H1 (cell line): ENCODE measurements around the gene MXD1. TPM values are rescaled to one million over a fixed set of nuclear protein-coding genes. Genes with fewer than 3 reads are reported as not detected.

ENCODE experiments used
- CTCF ChIA-PET: fragments of 300-600 bp; sonication (Branson Sonifier 250); formaldehyde crosslinking; loops from one replicate; lab custom pipeline; 2021; ENCODE audit not compliant: partially characterized antibody; lab: Charles Lee
- POLR2A ChIA-PET: fragments of 300-600 bp; sonication (Branson Sonifier 250); formaldehyde crosslinking; loops from one replicate; lab custom pipeline; 2021; ENCODE audit warnings: inconsistent platforms; ENCODE audit not compliant: partially characterized antibody; lab: Charles Lee
- DNase-seq, 2 experiments: peaks; one replicate each; pipeline versions ENCODE4 v3.0.0 to v3.0.0-alpha.2; 2010 to 2022; ENCODE audit warnings: low spot score in 2 of 2, low read depth in 1 of 2, mixed read lengths in 1 of 2
- FAIRE-seq: peaks from 2 replicates; lab custom pipeline; 2011; peaks lifted over from hg19 to GRCh38; lab: Jason Lieb, UNC
- H2AFZ ChIP-seq: 2 replicates; pipeline ENCODE4 v1.8.1; 2012; ENCODE audit warnings: low read length, inconsistent platforms
- H2AK5ac ChIP-seq: 2 replicates; pipeline ENCODE4 v1.6.1; 2013; ENCODE audit warnings: low read depth, low read length
- H2BK120ac ChIP-seq: replicated peaks from 2 replicates; pipeline ENCODE3; 2013; ENCODE audit warnings: low read depth, low read length, inconsistent platforms
- H2BK12ac ChIP-seq: 2 replicates; pipeline ENCODE4 v1.6.1; 2013; ENCODE audit warnings: low read depth, low read length
- H2BK15ac ChIP-seq: 2 replicates; pipeline ENCODE4 v1.6.1; 2013; ENCODE audit warnings: low read length
- H2BK20ac ChIP-seq: 2 replicates; pipeline ENCODE4 v1.6.1; 2013; ENCODE audit warnings: low read length
- H2BK5ac ChIP-seq: 2 replicates; pipeline ENCODE4 v1.6.1; 2013; ENCODE audit warnings: low read depth, low read length
- H3K14ac ChIP-seq: 2 replicates; pipeline ENCODE4 v1.6.1; 2013; ENCODE audit warnings: inconsistent platforms; ENCODE audit not compliant: insufficient read length
- H3K18ac ChIP-seq: 2 replicates; pipeline ENCODE4 v1.6.1; 2013; ENCODE audit warnings: low read length; ENCODE audit errors: extremely low read depth
- H3K23ac ChIP-seq: 2 replicates; pipeline ENCODE4 v1.6.1; 2013; ENCODE audit warnings: inconsistent platforms; ENCODE audit not compliant: insufficient read length
- H3K23me2 ChIP-seq: 2 replicates; pipeline ENCODE4 v1.6.1; 2013; ENCODE audit warnings: low read depth, low read length
- H3K27ac ChIP-seq: 2 replicates; pipeline ENCODE4 v1.6.1; 2011; ENCODE audit warnings: low read depth, low read length, inconsistent platforms
- H3K27me3 ChIP-seq, 4 experiments: replicated peaks in 1 of 4; 1 replicate in 1 of 4; 2 replicates in 3 of 4; pipeline versions ENCODE4 v1.6.1 to v1.8.1; 2011 to 2013; ENCODE audit warnings: low read length in 3 of 4, mild to moderate bottlenecking in 3 of 4, inconsistent platforms in 2 of 4, mixed read lengths in 2 of 4, moderate library complexity in 1 of 4; ENCODE audit not compliant: control insufficient read depth in 3 of 4, insufficient read depth in 3 of 4; ENCODE audit errors: extremely low read depth in 1 of 4
- H3K36me3 ChIP-seq, 4 experiments: 2 replicates each; pipeline versions ENCODE4 v1.6.1 to v1.8.1; 2011 to 2013; ENCODE audit warnings: mild to moderate bottlenecking in 4 of 4, low read length in 3 of 4, moderate library complexity in 2 of 4, control low read depth in 1 of 4, inconsistent platforms in 1 of 4; ENCODE audit not compliant: insufficient read depth in 4 of 4, control insufficient read depth in 2 of 4
- H3K4ac ChIP-seq: replicated peaks from 2 replicates; pipeline ENCODE3; 2013; ENCODE audit warnings: low read length, low read depth, mixed read lengths, inconsistent platforms; ENCODE audit not compliant: insufficient read length
- H3K4me1 ChIP-seq, 4 experiments: replicated peaks in 1 of 4; 1 replicate in 1 of 4; 2 replicates in 3 of 4; pipeline versions ENCODE4 v1.6.1 to v1.8.1; 2011 to 2013; ENCODE audit warnings: low read length in 3 of 4, inconsistent platforms in 2 of 4, mixed read lengths in 1 of 4; ENCODE audit not compliant: insufficient read depth in 4 of 4, control insufficient read depth in 3 of 4
- H3K4me2 ChIP-seq, 2 experiments: 2 replicates each; pipeline versions ENCODE4 v1.6.1 to v1.8.1; 2011 to 2013; ENCODE audit warnings: low read depth in 2 of 2, low read length in 2 of 2, control low read depth in 1 of 2, inconsistent platforms in 1 of 2, mild to moderate bottlenecking in 1 of 2; ENCODE audit not compliant: insufficient read depth in 1 of 2
- H3K4me3 ChIP-seq, 4 experiments: fragments of 200-600, 300-600 bp in 1 of 4; sonication (generic), shearing (Covaris generic), sonication (Bioruptor Twin) in 1 of 4; 2 replicates each; pipeline versions ENCODE4 v1.5.1 to v1.8.1; 2011 to 2016; ENCODE audit warnings: low read length in 4 of 4, low read depth in 3 of 4, control low read depth in 2 of 4, inconsistent platforms in 2 of 4, mild to moderate bottlenecking in 2 of 4, mixed read lengths in 1 of 4, moderate library complexity in 1 of 4; ENCODE audit not compliant: insufficient read depth in 2 of 4; ENCODE audit errors: extremely low read depth in 1 of 4
- H3K56ac ChIP-seq: replicated peaks from 2 replicates; pipeline ENCODE3; 2013; ENCODE audit warnings: low read depth, mild to moderate bottlenecking, mixed read lengths, low read length, inconsistent platforms; ENCODE audit not compliant: insufficient read length
- H3K79me1 ChIP-seq: 2 replicates; pipeline ENCODE4 v1.6.1; 2013; ENCODE audit warnings: low read depth, low read length, control low read depth
- H3K79me2 ChIP-seq, 2 experiments: 2 replicates each; pipeline versions ENCODE4 v1.6.1 to v1.8.1; 2012 to 2013; ENCODE audit warnings: low read length in 2 of 2, mild to moderate bottlenecking in 2 of 2, inconsistent platforms in 1 of 2; ENCODE audit not compliant: insufficient read depth in 2 of 2, control insufficient read depth in 1 of 2
- H3K9ac ChIP-seq, 4 experiments: replicated peaks in 1 of 4; 1 replicate in 1 of 4; 2 replicates in 3 of 4; pipeline versions ENCODE4 v1.6.1 to v1.8.1; 2011 to 2013; ENCODE audit warnings: low read depth in 3 of 4, low read length in 3 of 4, control low read depth in 2 of 4, mild to moderate bottlenecking in 2 of 4, moderate library complexity in 2 of 4, inconsistent platforms in 1 of 4; ENCODE audit errors: extremely low read depth in 1 of 4
- H3K9me3 ChIP-seq, 2 experiments: 2 replicates each; pipeline versions ENCODE4 v1.6.1 to v1.8.1; 2012 to 2013; ENCODE audit warnings: mild to moderate bottlenecking in 2 of 2, moderate library complexity in 2 of 2, control low read depth in 1 of 2, inconsistent platforms in 1 of 2, low read depth in 1 of 2, low read length in 1 of 2, mixed read lengths in 1 of 2; ENCODE audit not compliant: insufficient read depth in 2 of 2
- H4K20me1 ChIP-seq, 2 experiments: replicated peaks in 1 of 2; 2 replicates each; pipeline versions ENCODE3 to v1.8.1; 2011 to 2013; ENCODE audit warnings: inconsistent platforms in 2 of 2, low read length in 2 of 2, mild to moderate bottlenecking in 1 of 2; ENCODE audit not compliant: insufficient read depth in 2 of 2, control insufficient read depth in 1 of 2
- H4K5ac ChIP-seq: 2 replicates; pipeline ENCODE4 v1.6.1; 2013; ENCODE audit warnings: low read length, low read depth, mixed read lengths, inconsistent platforms; ENCODE audit not compliant: insufficient read length
- H4K8ac ChIP-seq: 2 replicates; pipeline ENCODE4 v1.8.0; 2013; ENCODE audit warnings: mild to moderate bottlenecking, moderate library complexity, low read length, inconsistent platforms; ENCODE audit not compliant: insufficient read depth; ENCODE audit errors: extremely low read depth
- H4K91ac ChIP-seq: replicated peaks from 2 replicates; pipeline ENCODE3; 2013; ENCODE audit warnings: low read length, mixed read lengths, inconsistent platforms; ENCODE audit not compliant: insufficient read length
- BRCA1 ChIP-seq: IDR thresholded peaks from 2 replicates; pipeline ENCODE4 v1.6.1; 2012; ENCODE audit warnings: low read depth, low read length, improper control_type of control experiment
- CBX5 ChIP-seq: fragments of 300-800, 300-1000 bp; sonication (generic); IDR thresholded peaks from 2 replicates; pipeline ENCODE4 v1.7.1; 2016; ENCODE audit warnings: antibody characterized with exemption, low read length, low read depth
- FOSL1 ChIP-seq: IDR thresholded peaks from 2 replicates; pipeline ENCODE4 v1.6.1; 2011; ENCODE audit warnings: mild to moderate bottlenecking, low read depth, low read length, moderate library complexity; ENCODE audit not compliant: insufficient read depth
- HDAC6 ChIP-seq: IDR thresholded peaks from one replicate; pipeline ENCODE4 v1.7.1; 2012; ENCODE audit warnings: low read depth, mild to moderate bottlenecking, inconsistent platforms, low read length, moderate library complexity
- WGBS, 2 experiments: shearing (Covaris generic) in 1 of 2; methylation state at CpG; one replicate each; pipeline versions ENCODE4 v1.1.6 to v1.1.7; 2013 to 2015; ENCODE audit warnings: low lambda C conversion rate in 2 of 2, mixed read lengths in 2 of 2, inconsistent platforms in 1 of 2, low coverage in 1 of 2, missing lambda C conversion rate in 1 of 2; ENCODE audit not compliant: insufficient replicate concordance in 2 of 2, insufficient coverage in 1 of 2, insufficient read length in 1 of 2; ENCODE audit errors: extremely low coverage in 1 of 2, missing lambda C conversion rate in 1 of 2; 5-methylcytosine and 5-hydroxymethylcytosine counted together
- polyA plus RNA-seq, 7 experiments: library from polyadenylated mRNA; depleted of rRNA in 3 of 7; stranded (reverse) in 5 of 7; unstranded in 2 of 7; fragments of >200 nt in 5 of 7; fragments of 200-250 nt in 2 of 7; gene quantifications; 1 replicate in 5 of 7; 2 replicates in 1 of 7; 4 replicates in 1 of 7; pipeline versions ENCODE4 v1.2.1 to v1.2.3, GENCODE V29; 2011 to 2013; ENCODE audit warnings: missing spikeins in 2 of 7, mixed read lengths in 2 of 7
- total RNA-seq: library from RNA; stranded (reverse); fragmentation: NEBNext Ultra II Directional; extraction: Animal tissue kit (Norgen Biotek cat#: 25700); gene quantifications from 2 replicates; pipeline ENCODE4 v1.2.1, GENCODE V29; 2021

Gene MXD1
- total and polyA plus RNA-seq, 2 of the 8 experiments (the other 6 are each of a cell fraction or from before 2014, with no cell fraction given): 1.6 to 2.6 TPM

DNA sequence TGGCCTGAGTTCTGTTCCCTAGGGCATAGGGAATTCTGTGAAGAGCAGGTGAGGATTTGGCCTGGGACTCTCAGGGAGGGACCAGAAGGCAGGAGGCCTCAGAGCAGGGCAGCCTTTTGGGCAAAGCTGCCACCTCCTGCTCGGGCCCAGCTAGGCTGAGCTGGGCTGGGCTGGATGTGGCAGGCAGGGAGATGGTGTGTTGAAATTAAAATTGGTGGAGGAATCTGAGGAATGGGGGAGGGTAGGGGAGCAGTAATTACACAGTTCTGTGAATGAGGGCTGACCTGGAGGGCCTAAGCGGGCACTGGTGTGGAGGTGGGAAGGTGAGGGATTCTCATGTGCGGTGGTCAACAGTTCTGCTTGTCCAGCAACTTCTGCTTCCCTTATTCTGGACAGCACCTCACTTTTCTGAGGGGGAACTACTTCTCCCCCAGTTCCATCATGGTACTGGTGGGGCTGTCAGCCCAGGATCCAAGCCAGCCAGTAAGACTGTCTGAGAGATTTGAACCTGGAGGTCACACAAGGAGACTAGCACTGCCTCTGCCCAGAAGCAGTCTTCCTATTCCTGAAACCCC lies 68.6 kb downstream of the MXD1 start:
- Histone ChIP-seq H4K8ac (no peak overlapping the region; the same call in 1 of the 2 replicates), H3K56ac (no peak overlapping the region), H3K4me1 (no peaks in the 10 kb centered on the region; a peak in 1 of 7 replicates), H4K20me1 (no peaks in the 10 kb centered on the region), H3K23ac (no peak overlapping the region), H4K5ac (no peak overlapping the region), H4K91ac (no peak overlapping the region), H3K18ac (no peak overlapping the region), H3K79me2 (no peaks in the 10 kb centered on the region), H2BK120ac (no peak overlapping the region), H3K9me3 (no peaks in the 10 kb centered on the region), H3K4me2 (no peak overlapping the region), H3K4me3 (no peak overlapping the region), H3K36me3 (no peaks in the 10 kb centered on the region), H3K79me1 (no peaks in the 10 kb centered on the region), H3K23me2 (peaks cover 2% of the 10 kb centered on the region; the same call in 1 of the 2 replicates), H3K4ac (no peak overlapping the region), H2AK5ac (no peak overlapping the region), H3K14ac (no peak overlapping the region), H2BK15ac (no peak overlapping the region), H3K27ac (no peak overlapping the region), H2BK5ac (no peak overlapping the region), H2BK20ac (no peak overlapping the region), H3K27me3 (no peaks in the 10 kb centered on the region; a peak in 1 of 7 replicates), H2BK12ac (no peak overlapping the region), H2AFZ (no peak overlapping the region), H3K9ac (no peak overlapping the region)
- ChIA-PET POLR2A (interaction anchor here (0.7 to 2.1 kb wide), 5 partner anchors 10 to 69 kb away, joined by 3 to 5 read pairs (median 3); partner anchors contain the start of gene MXD1), CTCF (interaction anchor here (0.9 to 2.1 kb wide), 2 partner anchors 8 to 15 kb away, joined by 3 to 4 read pairs; no protein-coding TSS in a partner anchor)
- TF ChIP-seq FOSL1: no peak
- TF ChIP-seq CBX5: no peak
- TF ChIP-seq BRCA1: no peak
- no peak for TF ChIP-seq HDAC6
- no peak for DNase-seq
- WGBS, 2 experiments: 91% methylated on average over 3 of the region's 3 CpGs; no CpG with 5 or more reads in 1 of the 2 experiments
- FAIRE-seq: no peak
